T-helper 17 cell (primary cell): Measurements from ENCODE around the gene RNF123. TPM values are rescaled to one million over a fixed set of nuclear protein-coding genes. Genes with fewer than 3 reads are reported as not detected.

ENCODE experiments used
- ATAC-seq: fragments of 150-1000 bp; cut with Tn5 transposase; 2 replicates; pipeline ENCODE4 v1.10.0; 2021; ENCODE audit warnings: mild to moderate bottlenecking, moderate library complexity
- DNase-seq, 3 donors: peaks; one replicate each; pipeline versions ENCODE4 v3.0.0 to v3.0.0-alpha.2; 2020 to 2021
- H3K9me3 ChIP-seq: one replicate; pipeline ENCODE4 v1.7.0; 2013; ENCODE audit warnings: low read length, mild to moderate bottlenecking; ENCODE audit not compliant: control insufficient read depth, poor library complexity, severe bottlenecking
- H3K27ac Mint-ChIP-seq: one replicate; pipeline ENCODE4 v1.8.0; 2022; ENCODE audit warnings: mild to moderate bottlenecking, moderate library complexity, mixed read lengths
- H3K27me3 Mint-ChIP-seq: one replicate; pipeline ENCODE4 v1.8.0; 2022; ENCODE audit warnings: mixed read lengths
- H3K36me3 Mint-ChIP-seq: one replicate; pipeline ENCODE4 v1.8.0; 2022; ENCODE audit warnings: low read depth, mixed read lengths
- H3K4me1 Mint-ChIP-seq: one replicate; pipeline ENCODE4 v1.8.0; 2022; ENCODE audit warnings: mild to moderate bottlenecking, mixed read lengths
- H3K4me3 Mint-ChIP-seq: one replicate; pipeline ENCODE4 v1.8.0; 2022; ENCODE audit warnings: mild to moderate bottlenecking, moderate library complexity, mixed read lengths
- total RNA-seq, 4 donors: library from RNA in 2 of 4; stranded (reverse) in 2 of 4; gene quantifications; one replicate each; pipeline ENCODE4 v1.2.3 and lab custom pipeline; 2022 to 2026

RNF123 gene
- total RNA-seq, 2 donors from 2014 or later, result 37.7 to 45.1 TPM

GRCh38 chr3:49663831-49664230, 25.5 kb upstream of the RNF123 start:
- no peak overlapping the region for H3K27ac Mint-ChIP-seq

GRCh38 chr3:49664300-49664699, 25.1 kb upstream of the RNF123 start:
- ATAC-seq (no peak), DNase-seq (no peak)
- H3K27ac Mint-ChIP-seq, result no peak overlapping the region
- peak overlapping the region; percentile 25 for H3K4me3 Mint-ChIP-seq
- peaks cover 1% of the 10 kb centered on the region for H3K4me1 Mint-ChIP-seq
- H3K9me3 ChIP-seq, result no peaks in the 10 kb centered on the region
- H3K36me3 Mint-ChIP-seq, result peaks cover 2% of the 10 kb centered on the region
- H3K27me3 Mint-ChIP-seq, result peaks cover 16% of the 10 kb centered on the region

More at GRCh38 chr3:49663831-49664230, 25.5 kb upstream of the RNF123 start:
- Mint-ChIP-seq H3K4me3 (peak overlapping the region; percentile 25), H3K27me3 (peaks cover 16% of the 10 kb centered on the region), H3K4me1 (peaks cover 5% of the 10 kb centered on the region), H3K36me3 (peaks cover 2% of the 10 kb centered on the region)
- DNase-seq (no peak), ATAC-seq (no peak)
- H3K9me3 ChIP-seq, result no peaks in the 10 kb centered on the region

GRCh38 chr3:49665822-49666519, 23.4 kb upstream of the RNF123 start:
- DNase-seq, result no peak
- Mint-ChIP-seq H3K27me3 (peaks cover 14% of the 10 kb centered on the region), H3K36me3 (peaks cover 2% of the 10 kb centered on the region), H3K27ac (no peak overlapping the region), H3K4me1 (no peaks in the 10 kb centered on the region), H3K4me3 (no peak overlapping the region)
- ATAC-seq, result no peak
- no peaks in the 10 kb centered on the region for H3K9me3 ChIP-seq

DNA sequence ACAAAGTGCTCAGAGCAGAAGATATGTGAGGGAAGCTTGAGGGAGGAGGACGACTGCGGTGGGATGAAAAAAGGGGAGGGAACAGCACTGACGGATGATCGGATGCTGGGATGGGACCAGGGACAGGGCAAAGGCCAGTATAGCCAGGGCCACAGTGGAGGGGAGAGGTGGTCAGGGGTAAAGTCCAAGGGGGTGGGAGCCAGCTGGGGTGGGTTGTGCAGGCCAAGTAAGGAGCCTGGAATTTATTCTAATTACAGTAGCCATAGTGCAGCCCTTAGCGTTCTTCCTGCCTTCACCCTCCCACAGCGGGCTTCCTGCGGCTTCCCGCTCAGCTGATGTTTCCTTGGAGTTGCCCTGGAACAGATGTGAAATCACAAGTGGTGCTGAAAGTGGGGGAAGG, 22.8 kb upstream of the RNF123 start:
- Mint-ChIP-seq H3K36me3 (peaks cover 2% of the 10 kb centered on the region), H3K4me1 (peaks cover 2% of the 10 kb centered on the region), H3K27me3 (peaks cover 8% of the 10 kb centered on the region), H3K4me3 (no peak overlapping the region), H3K27ac (no peak overlapping the region)
- H3K9me3 ChIP-seq, result no peaks in the 10 kb centered on the region
- ATAC-seq, result no peak
- DNase-seq, result no peak

DNA sequence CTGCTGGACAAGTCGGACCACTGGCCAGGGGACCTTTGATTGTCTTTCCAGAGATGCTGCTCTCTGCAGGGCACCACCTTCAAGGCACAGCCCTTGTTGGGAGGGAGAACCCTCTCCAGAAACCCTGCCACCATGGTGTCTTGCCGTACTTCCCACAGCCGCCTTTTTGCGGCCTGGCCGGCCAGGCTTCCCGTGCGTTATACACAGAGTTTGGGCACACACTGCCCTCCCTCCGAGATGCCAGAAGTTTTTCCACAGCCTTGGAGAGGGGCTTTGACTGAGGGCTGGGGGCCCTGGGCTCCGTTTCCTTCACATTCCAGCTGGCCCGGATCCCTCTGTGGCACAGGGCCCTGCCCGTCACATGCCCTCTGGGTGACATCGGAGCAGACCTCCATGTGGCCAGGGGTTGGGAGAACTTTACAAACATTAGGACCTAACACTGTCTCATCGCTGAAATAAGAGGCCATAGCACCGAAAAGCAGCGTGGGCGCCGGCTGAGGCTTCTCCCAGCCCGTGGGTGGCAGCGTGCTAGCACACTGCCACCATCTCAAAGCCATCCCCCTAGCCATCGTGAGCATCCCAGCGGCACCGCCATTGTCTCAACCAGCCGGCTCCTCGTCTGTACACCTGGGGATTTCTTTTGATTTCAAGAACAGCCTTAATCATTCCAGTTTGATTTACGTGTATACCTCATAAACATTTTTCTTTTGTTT, 21.5 kb upstream of the RNF123 start:
- H3K4me3 Mint-ChIP-seq, result no peak overlapping the region
- no peaks in the 10 kb centered on the region for H3K36me3 Mint-ChIP-seq
- ATAC-seq (no peak), DNase-seq (no peak)
- H3K27ac Mint-ChIP-seq, result no peak overlapping the region
- peaks cover 5% of the 10 kb centered on the region for H3K27me3 Mint-ChIP-seq
- no peaks in the 10 kb centered on the region for H3K9me3 ChIP-seq
- peaks cover 5% of the 10 kb centered on the region for H3K4me1 Mint-ChIP-seq

GRCh38 chr3:49668414-49668797, 21.0 kb upstream of the RNF123 start:
- DNase-seq (no peak), ATAC-seq (no peak)
- H3K9me3 ChIP-seq, result no peaks in the 10 kb centered on the region
- Mint-ChIP-seq H3K4me3 (no peak overlapping the region), H3K36me3 (no peaks in the 10 kb centered on the region), H3K4me1 (peaks cover 5% of the 10 kb centered on the region), H3K27me3 (peaks cover 5% of the 10 kb centered on the region), H3K27ac (peak overlapping the region; percentile 53)

GRCh38 chr3:49668861-49669260, 20.5 kb upstream of the RNF123 start:
- Mint-ChIP-seq H3K27me3 (peaks cover 5% of the 10 kb centered on the region), H3K36me3 (no peaks in the 10 kb centered on the region), H3K4me3 (no peak overlapping the region), H3K27ac (peak overlapping the region; percentile 53), H3K4me1 (peaks cover 9% of the 10 kb centered on the region)
- no peaks in the 10 kb centered on the region for H3K9me3 ChIP-seq
- ATAC-seq (no peak), DNase-seq (no peak)

GRCh38 chr3:49669352-49669751, 20.0 kb upstream of the RNF123 start:
- no peaks in the 10 kb centered on the region for H3K36me3 Mint-ChIP-seq
- no peak overlapping the region for H3K27ac Mint-ChIP-seq
- H3K4me1 Mint-ChIP-seq, result peaks cover 11% of the 10 kb centered on the region
- ATAC-seq (no peak), DNase-seq (no peak)
- H3K9me3 ChIP-seq, result no peaks in the 10 kb centered on the region
- no peak overlapping the region for H3K4me3 Mint-ChIP-seq
- peaks cover 1% of the 10 kb centered on the region for H3K27me3 Mint-ChIP-seq

- Mint-ChIP-seq H3K4me3 (no peak overlapping the region), H3K4me1 (peaks cover 22% of the 10 kb centered on the region), H3K27ac (no peak overlapping the region), H3K36me3 (no peaks in the 10 kb centered on the region), H3K27me3 (no peaks in the 10 kb centered on the region)
- no peak for DNase-seq
- no peaks in the 10 kb centered on the region for H3K9me3 ChIP-seq
- no peak for ATAC-seq
These were observed 18.4 kb upstream of the RNF123 start for GRCh38 chr3:49670940-49671290.

GRCh38 chr3:49671291-49672288, 17.8 kb upstream of the RNF123 start:
- Mint-ChIP-seq H3K27ac (peak overlapping the region; percentile 16), H3K4me1 (peaks cover 24% of the 10 kb centered on the region), H3K27me3 (no peaks in the 10 kb centered on the region), H3K4me3 (peak overlapping the region; percentile 70), H3K36me3 (no peaks in the 10 kb centered on the region)
- DNase-seq, result peak; percentile 50 to 66 (median 58)
- no peak for ATAC-seq
- H3K9me3 ChIP-seq, result no peaks in the 10 kb centered on the region

DNA sequence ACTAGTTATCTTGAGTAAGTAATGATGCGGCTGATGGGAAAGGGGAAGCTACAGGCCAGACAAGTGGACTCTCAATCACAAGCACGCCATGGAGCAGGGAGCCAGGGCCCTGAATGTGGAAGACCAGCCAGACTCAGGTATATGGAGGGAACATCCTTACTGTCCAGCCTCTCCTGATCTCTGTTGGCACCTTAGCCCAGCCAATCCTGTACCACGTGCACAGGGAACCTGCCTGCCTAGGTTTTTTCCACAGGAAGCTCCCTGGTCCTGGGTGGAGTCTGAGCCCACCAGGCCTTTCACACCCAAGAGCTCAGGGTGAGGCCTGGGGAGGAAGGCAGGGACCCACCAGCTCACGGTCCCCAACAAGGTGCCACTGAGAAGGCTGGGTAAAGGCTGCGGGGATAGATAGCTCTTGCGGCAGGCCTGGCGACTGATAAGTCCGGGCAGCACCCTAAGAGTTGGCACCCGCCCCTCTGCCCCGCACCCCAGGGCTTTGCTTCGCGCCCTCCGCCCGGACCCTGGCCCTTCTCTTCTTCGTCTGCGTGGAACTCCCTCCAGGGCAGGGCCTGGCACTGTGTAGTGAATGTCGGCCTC, 16.1 kb upstream of the RNF123 start:
- Mint-ChIP-seq H3K4me1 (peaks cover 24% of the 10 kb centered on the region), H3K4me3 (peak overlapping the region; percentile 95), H3K27me3 (no peaks in the 10 kb centered on the region), H3K36me3 (no peaks in the 10 kb centered on the region), H3K27ac (peak overlapping the region; percentile 70)
- no peaks in the 10 kb centered on the region for H3K9me3 ChIP-seq
- ATAC-seq (no peak), DNase-seq (no peak)

DNA sequence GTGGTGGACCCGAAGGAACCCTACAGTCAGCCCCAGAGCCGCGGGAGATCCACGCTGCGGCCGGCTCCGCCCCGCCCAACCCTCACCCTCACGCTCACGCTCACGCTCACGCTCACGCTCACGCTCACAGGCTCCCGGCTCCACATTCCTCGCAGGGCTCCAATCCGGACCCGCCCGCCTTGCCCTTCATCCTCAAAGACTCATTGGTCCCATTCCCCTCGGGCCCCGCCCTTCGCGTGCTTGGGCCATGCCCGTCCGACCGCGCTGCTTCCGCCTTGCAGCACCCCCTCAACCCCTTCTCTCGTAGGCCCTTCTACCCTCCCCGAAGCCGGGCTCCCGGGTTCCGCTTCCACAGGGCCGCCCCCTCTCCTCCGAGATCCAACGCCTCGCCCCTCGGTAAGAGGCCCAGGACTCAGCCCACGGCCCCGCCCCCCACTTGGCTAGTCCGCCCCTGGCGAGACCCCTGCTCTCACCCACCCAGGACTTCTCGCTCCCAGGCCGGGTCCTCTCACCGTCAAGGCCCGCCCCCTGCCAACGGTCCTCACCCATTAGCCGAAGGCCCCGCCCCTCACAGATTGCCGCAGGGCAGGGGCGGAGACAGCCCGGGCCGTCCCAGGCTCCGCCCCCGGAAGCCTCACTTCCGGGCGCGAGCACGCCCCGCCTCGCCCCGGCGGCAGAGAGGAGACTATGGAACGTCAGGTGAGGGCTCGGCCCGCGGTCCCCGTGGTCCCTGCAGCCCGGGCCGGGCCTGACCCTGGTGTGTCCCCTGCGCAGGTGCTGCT, 15.5 kb upstream of the RNF123 start, which contains the start of gene APEH:
TSS of gene APEH (plus strand) at position 637 of the 782 bp plus-strand sequence. CDS start at position 688, 51 bp downstream.
- DNase-seq, result peak; percentile 96 to 98 (median 97)

More for the DNA sequence above, 15.5 kb upstream of the RNF123 start, which contains the start of gene APEH:
- H3K9me3 ChIP-seq, result no peaks in the 10 kb centered on the region
- H3K27ac Mint-ChIP-seq, result peak within 1 kb of the TSS; percentile 70
- H3K4me1 Mint-ChIP-seq, result peaks cover 24% of the 10 kb centered on the region
- H3K4me3 Mint-ChIP-seq, result peak within 1 kb of the TSS; percentile 95
- H3K36me3 Mint-ChIP-seq, result no peaks in the 10 kb centered on the region
- ATAC-seq, result peak; percentile 89
- H3K27me3 Mint-ChIP-seq, result no peaks in the 10 kb centered on the region
